Measurements from ENCODE around the gene CDKAL1. TPM values are rescaled to one million over a fixed set of nuclear protein-coding genes. Genes with fewer than 3 reads are reported as not detected.
"Not testable (repeated sequence)": the region's sequence is repeated elsewhere in the genome, so short reads cannot be mapped to it uniquely, and the experiment has no call there.

CDKAL1 gene
- total and polyA plus RNA-seq, 2 donors: 5.8 to 44.1 TPM

- DNase-seq (ENCODE audit: extremely low spot score): no peak
- 94% methylated on average over 1 of the region's 1 CpG for WGBS
- H3K4me3 ChIP-seq (ENCODE audit: low read depth, low read length): no peak overlapping the region
- no peaks in the 10 kb centered on the region for H3K4me1 ChIP-seq (ENCODE audit: insufficient read depth)
- peaks cover 2% of the 10 kb centered on the region for H3K36me3 ChIP-seq (ENCODE audit: insufficient read depth)
- no peak overlapping the region for H3K27ac ChIP-seq (ENCODE audit: low read depth)
Observed at GRCh38 chr6:20538131-20538662, 3.9 kb downstream of the CDKAL1 start.

GRCh38 chr6:20538907-20539306, 4.7 kb downstream of the CDKAL1 start:
- H3K36me3 ChIP-seq (ENCODE audit: insufficient read depth): peaks cover 2% of the 10 kb centered on the region
- no peak overlapping the region for H3K4me3 ChIP-seq (ENCODE audit: low read depth, low read length)
- no peak overlapping the region for H3K27ac ChIP-seq (ENCODE audit: low read depth)
- 94% methylated on average over 4 of the region's 4 CpGs for WGBS
- no peak for DNase-seq (ENCODE audit: extremely low spot score)
- H3K4me1 ChIP-seq (ENCODE audit: insufficient read depth): no peaks in the 10 kb centered on the region

GRCh38 chr6:20539387-20539786, 5.1 kb downstream of the CDKAL1 start:
- peaks cover 2% of the 10 kb centered on the region for H3K36me3 ChIP-seq (ENCODE audit: insufficient read depth)
- H3K4me3 ChIP-seq (ENCODE audit: low read depth, low read length): no peak overlapping the region
- no peak overlapping the region for H3K27ac ChIP-seq (ENCODE audit: low read depth)
- no peak for DNase-seq (ENCODE audit: extremely low spot score)
- no peaks in the 10 kb centered on the region for H3K4me1 ChIP-seq (ENCODE audit: insufficient read depth)
- WGBS: 99% methylated on average over 2 of the region's 2 CpGs

GRCh38 chr6:20540683-20541082, 6.4 kb downstream of the CDKAL1 start:
- WGBS: 86% methylated on average over 5 of the region's 5 CpGs
- H3K27ac ChIP-seq (ENCODE audit: low read depth): no peak overlapping the region
- DNase-seq (ENCODE audit: extremely low spot score): no peak

GRCh38 chr6:20541382-20541781, 7.1 kb downstream of the CDKAL1 start:
- DNase-seq (ENCODE audit: extremely low spot score): no peak
- Histone ChIP-seq H3K4me1 (ENCODE audit: insufficient read depth) (no peaks in the 10 kb centered on the region), H3K27ac (ENCODE audit: low read depth) (no peak overlapping the region), H3K4me3 (ENCODE audit: low read depth, low read length) (no peak overlapping the region), H3K36me3 (ENCODE audit: insufficient read depth) (peaks cover 3% of the 10 kb centered on the region)
- WGBS: 96% methylated on average over 6 of the region's 6 CpGs

More at GRCh38 chr6:20540683-20541082, 6.4 kb downstream of the CDKAL1 start:
- H3K36me3 ChIP-seq (ENCODE audit: insufficient read depth): peaks cover 2% of the 10 kb centered on the region
- no peaks in the 10 kb centered on the region for H3K4me1 ChIP-seq (ENCODE audit: insufficient read depth)
- no peak overlapping the region for H3K4me3 ChIP-seq (ENCODE audit: low read depth, low read length)

- DNase-seq (ENCODE audit: extremely low spot score): no peak
- Histone ChIP-seq H3K36me3 (ENCODE audit: insufficient read depth) (peaks cover 5% of the 10 kb centered on the region), H3K4me3 (ENCODE audit: low read depth, low read length) (no peak overlapping the region), H3K4me1 (ENCODE audit: insufficient read depth) (no peaks in the 10 kb centered on the region), H3K27ac (ENCODE audit: low read depth) (no peak overlapping the region)
- 64% methylated on average over 2 of the region's 2 CpGs for WGBS
Observed at GRCh38 chr6:20542927-20543602, 8.8 kb downstream of the CDKAL1 start.

- no peak overlapping the region for H3K27ac ChIP-seq (ENCODE audit: low read depth)
- H3K4me1 ChIP-seq (ENCODE audit: insufficient read depth): no peaks in the 10 kb centered on the region
- H3K36me3 ChIP-seq (ENCODE audit: insufficient read depth): peaks cover 5% of the 10 kb centered on the region
- DNase-seq (ENCODE audit: extremely low spot score): no peak
- WGBS: 97% methylated on average over 1 of the region's 1 CpG
- no peak overlapping the region for H3K4me3 ChIP-seq (ENCODE audit: low read depth, low read length)
Observed at GRCh38 chr6:20548264-20548663, 14.0 kb downstream of the CDKAL1 start.

GRCh38 chr6:20549398-20549797, 15.1 kb downstream of the CDKAL1 start:
- H3K4me3 ChIP-seq (ENCODE audit: low read depth, low read length); H3K4me1 ChIP-seq (ENCODE audit: insufficient read depth); H3K36me3 ChIP-seq (ENCODE audit: insufficient read depth); DNase-seq (ENCODE audit: extremely low spot score); H3K27ac ChIP-seq (ENCODE audit: low read depth): not testable (repeated sequence)
- WGBS: 97% methylated on average over 3 of the region's 3 CpGs

GRCh38 chr6:20554326-20554725, 20.1 kb downstream of the CDKAL1 start:
- peaks cover 2% of the 10 kb centered on the region for H3K36me3 ChIP-seq (ENCODE audit: insufficient read depth)
- WGBS: 87% methylated on average over 2 of the region's 2 CpGs

GRCh38 chr6:20554817-20555216, 20.6 kb downstream of the CDKAL1 start:
- H3K27ac ChIP-seq (ENCODE audit: low read depth): no peak overlapping the region
- H3K36me3 ChIP-seq (ENCODE audit: insufficient read depth): peaks cover 2% of the 10 kb centered on the region
- 95% methylated on average over 1 of the region's 1 CpG for WGBS
- no peaks in the 10 kb centered on the region for H3K4me1 ChIP-seq (ENCODE audit: insufficient read depth)
- no peak overlapping the region for H3K4me3 ChIP-seq (ENCODE audit: low read depth, low read length)
- DNase-seq (ENCODE audit: extremely low spot score): no peak

More at GRCh38 chr6:20554326-20554725, 20.1 kb downstream of the CDKAL1 start:
- Histone ChIP-seq H3K4me1 (ENCODE audit: insufficient read depth) (no peaks in the 10 kb centered on the region), H3K27ac (ENCODE audit: low read depth) (no peak overlapping the region), H3K4me3 (ENCODE audit: low read depth, low read length) (no peak overlapping the region)
- DNase-seq (ENCODE audit: extremely low spot score): no peak

- 48% methylated on average over 2 of the region's 2 CpGs for WGBS
- no peak for DNase-seq (ENCODE audit: extremely low spot score)
- H3K4me1 ChIP-seq (ENCODE audit: insufficient read depth): no peaks in the 10 kb centered on the region
- no peaks in the 10 kb centered on the region for H3K36me3 ChIP-seq (ENCODE audit: insufficient read depth)
- no peak overlapping the region for H3K4me3 ChIP-seq (ENCODE audit: low read depth, low read length)
- no peak overlapping the region for H3K27ac ChIP-seq (ENCODE audit: low read depth)
Observed at GRCh38 chr6:20559924-20560551, 25.8 kb downstream of the CDKAL1 start.

GRCh38 chr6:20563377-20563776, 29.1 kb downstream of the CDKAL1 start:
- Histone ChIP-seq H3K4me3 (ENCODE audit: low read depth, low read length) (no peak overlapping the region), H3K4me1 (ENCODE audit: insufficient read depth) (no peaks in the 10 kb centered on the region), H3K27ac (ENCODE audit: low read depth) (no peak overlapping the region), H3K36me3 (ENCODE audit: insufficient read depth) (no peaks in the 10 kb centered on the region)
- WGBS: 96% methylated on average over 2 of the region's 2 CpGs
- DNase-seq (ENCODE audit: extremely low spot score): no peak

- no peak overlapping the region for H3K27ac ChIP-seq (ENCODE audit: low read depth)
- DNase-seq (ENCODE audit: extremely low spot score): no peak
- no peaks in the 10 kb centered on the region for H3K36me3 ChIP-seq (ENCODE audit: insufficient read depth)
- H3K4me1 ChIP-seq (ENCODE audit: insufficient read depth): no peaks in the 10 kb centered on the region
- no peak overlapping the region for H3K4me3 ChIP-seq (ENCODE audit: low read depth, low read length)
Observed at GRCh38 chr6:20564269-20564668, 30.0 kb downstream of the CDKAL1 start.

- DNase-seq (ENCODE audit: extremely low spot score): no peak
- 74% methylated on average over 2 of the region's 2 CpGs for WGBS
- Histone ChIP-seq H3K27ac (ENCODE audit: low read depth) (no peak overlapping the region), H3K4me3 (ENCODE audit: low read depth, low read length) (no peak overlapping the region), H3K4me1 (ENCODE audit: insufficient read depth) (no peaks in the 10 kb centered on the region), H3K36me3 (ENCODE audit: insufficient read depth) (no peaks in the 10 kb centered on the region)
Observed at GRCh38 chr6:20564777-20565176, 30.5 kb downstream of the CDKAL1 start.
